Mesenteric fat pad (tissue), 1 donor: ENCODE data around the gene IP6K1. TPM values are rescaled to one million over a fixed set of nuclear protein-coding genes. Genes with fewer than 3 reads are reported as not detected.

Experiments
- DNase-seq: peaks from one replicate; pipeline ENCODE4 v3.0.0-alpha.2; 2020; ENCODE audit warnings: low spot score
- total RNA-seq: library from RNA; stranded (reverse); fragmentation: NEBNext Ultra II Directional; extraction: Animal tissue kit (Norgen Biotek cat#: 25700); gene quantifications from one replicate; pipeline ENCODE4 v1.2.1, GENCODE V29; 2021
- donor health status: DM: yes; HTN: yes; CAD: no.

The IP6K1 gene
- total RNA-seq, 1 donor from 2014 or later = 35.4 TPM

- no peak for DNase-seq
Observed at GRCh38 chr3:49727154-49727923, 59.0 kb downstream of the IP6K1 start.

GRCh38 chr3:49725906-49726681 lies 60.2 kb downstream of the IP6K1 start:
- DNase-seq = no peak

GRCh38 chr3:49724586-49724985 lies 61.8 kb downstream of the IP6K1 start:
- DNase-seq = no peak

- DNase-seq = peak; percentile 99
Observed at GRCh38 chr3:49723628-49724551, 62.5 kb downstream of the IP6K1 start, which contains the start of gene GMPPB. Gene GMPPB, minus strand, starts transcription at chr3:49723951. Its CDS starts 225 bp downstream, at chr3:49723726.

- DNase-seq = peak; percentile 91
Observed at GRCh38 chr3:49723296-49723627, 63.1 kb downstream of the IP6K1 start.

- DNase-seq = no peak
Observed at GRCh38 chr3:49722896-49723295, 63.4 kb downstream of the IP6K1 start.

GRCh38 chr3:49721896-49722781 lies 64.2 kb downstream of the IP6K1 start:
- DNase-seq = peak; percentile 82

- peak; percentile 83 for DNase-seq
Observed at GRCh38 chr3:49721596-49721895, 64.8 kb downstream of the IP6K1 start.

- DNase-seq = peak; percentile 45
Observed at GRCh38 chr3:49720855-49721595, 65.3 kb downstream of the IP6K1 start.

- peak; percentile 97 for DNase-seq
Observed at GRCh38 chr3:49719214-49719884, 67.0 kb downstream of the IP6K1 start, which contains the start of gene AMIGO3. Gene AMIGO3, minus strand, starts transcription at chr3:49719684. Its CDS starts 219 bp downstream, at chr3:49719465.

GRCh38 chr3:49718858-49719213 lies 67.5 kb downstream of the IP6K1 start:
- no peak for DNase-seq

GRCh38 chr3:49717959-49718857 lies 68.1 kb downstream of the IP6K1 start:
- DNase-seq = peak; percentile 83

GRCh38 chr3:49717211-49717958 lies 69.0 kb downstream of the IP6K1 start:
- peak; percentile 81 for DNase-seq

GRCh38 chr3:49716691-49717210 lies 69.6 kb downstream of the IP6K1 start:
- DNase-seq = peak; percentile 68

GRCh38 chr3:49716169-49716568 lies 70.2 kb downstream of the IP6K1 start:
- DNase-seq = peak; percentile 88

- peak; percentile 81 for DNase-seq
Observed at GRCh38 chr3:49715611-49716121, 70.7 kb downstream of the IP6K1 start.
